ENCODE data around the gene PIRT. TPM values are rescaled to one million over a fixed set of nuclear protein-coding genes. Genes with fewer than 3 reads are reported as not detected.

The PIRT gene
- total RNA-seq, 1 donor, result not detected

DNA sequence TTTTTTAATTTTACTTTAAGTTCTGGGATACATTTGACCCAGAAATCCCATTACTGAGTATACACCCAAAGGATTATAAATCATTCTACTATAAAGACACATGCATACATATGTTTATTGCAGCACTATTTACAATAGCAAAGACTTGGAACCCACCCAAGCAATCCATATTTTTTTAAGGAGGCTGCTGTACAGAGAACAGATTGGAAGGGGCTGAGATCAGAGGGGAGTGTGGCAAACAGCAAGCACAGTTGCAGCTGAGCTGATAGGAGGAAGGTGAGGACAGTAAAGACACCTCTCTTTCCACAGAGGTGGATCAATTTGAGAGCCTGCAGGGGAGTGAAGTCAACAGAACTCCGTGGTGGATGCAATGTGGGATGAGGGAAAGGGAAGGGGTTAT, 23.8 kb downstream of the PIRT start:
- no peak for DNase-seq (ENCODE audit: insufficient read length, low spot score, missing footprints)
- Histone ChIP-seq H3K9me3 (ENCODE audit: low read depth, low read length) (no peaks in the 10 kb centered on the region), H3K4me1 (ENCODE audit: insufficient read depth, low read length) (no peaks in the 10 kb centered on the region), H2AFZ (ENCODE audit: low read length) (no peak overlapping the region), H4K20me1 (ENCODE audit: insufficient read depth, low read length) (no peaks in the 10 kb centered on the region), H3K36me3 (ENCODE audit: insufficient read depth, low read length) (no peaks in the 10 kb centered on the region), H3K4me2 (ENCODE audit: insufficient read depth, low read length) (no peak overlapping the region), H3K27ac (ENCODE audit: low read depth, low read length) (no peak overlapping the region), H3K79me2 (ENCODE audit: insufficient read depth, low read length) (no peaks in the 10 kb centered on the region), H3K4me3 (ENCODE audit: insufficient read depth, low read length) (no peak overlapping the region), H3K27me3 (ENCODE audit: insufficient read depth, low read length) (no peaks in the 10 kb centered on the region)
- TF ChIP-seq, protein P1, sequence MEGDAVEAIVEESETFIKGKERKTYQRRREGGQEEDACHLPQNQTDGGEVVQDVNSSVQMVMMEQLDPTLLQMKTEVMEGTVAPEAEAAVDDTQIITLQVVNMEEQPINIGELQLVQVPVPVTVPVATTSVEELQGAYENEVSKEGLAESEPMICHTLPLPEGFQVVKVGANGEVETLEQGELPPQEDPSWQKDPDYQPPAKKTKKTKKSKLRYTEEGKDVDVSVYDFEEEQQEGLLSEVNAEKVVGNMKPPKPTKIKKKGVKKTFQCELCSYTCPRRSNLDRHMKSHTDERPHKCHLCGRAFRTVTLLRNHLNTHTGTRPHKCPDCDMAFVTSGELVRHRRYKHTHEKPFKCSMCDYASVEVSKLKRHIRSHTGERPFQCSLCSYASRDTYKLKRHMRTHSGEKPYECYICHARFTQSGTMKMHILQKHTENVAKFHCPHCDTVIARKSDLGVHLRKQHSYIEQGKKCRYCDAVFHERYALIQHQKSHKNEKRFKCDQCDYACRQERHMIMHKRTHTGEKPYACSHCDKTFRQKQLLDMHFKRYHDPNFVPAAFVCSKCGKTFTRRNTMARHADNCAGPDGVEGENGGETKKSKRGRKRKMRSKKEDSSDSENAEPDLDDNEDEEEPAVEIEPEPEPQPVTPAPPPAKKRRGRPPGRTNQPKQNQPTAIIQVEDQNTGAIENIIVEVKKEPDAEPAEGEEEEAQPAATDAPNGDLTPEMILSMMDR (IDR thresholded peaks at IDR 0.05; ENCODE audit: extremely low read depth, low read depth, low read length), result no peak

DNA sequence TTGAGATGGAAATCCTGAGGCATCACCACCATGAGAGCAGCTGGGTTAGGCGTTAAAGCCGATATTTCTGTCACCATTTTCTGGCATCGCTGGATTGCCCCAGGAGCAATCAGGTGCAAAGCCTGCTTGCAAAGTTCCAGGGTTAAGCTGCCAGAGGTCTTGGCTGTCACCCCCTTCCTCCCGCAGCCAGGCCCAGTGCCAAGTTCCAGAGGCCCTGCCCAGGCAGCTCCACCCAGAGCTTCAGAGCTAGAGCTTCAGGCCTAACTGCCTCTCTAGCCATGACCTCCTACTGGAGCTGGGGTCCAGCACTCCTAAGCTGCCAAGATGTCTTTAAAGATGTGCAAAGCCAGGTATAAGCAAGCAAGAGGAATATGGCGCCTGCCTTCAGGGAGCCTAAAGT, 25.2 kb downstream of the PIRT start:
- H4K20me1 ChIP-seq (ENCODE audit: insufficient read depth, low read length), result no peaks in the 10 kb centered on the region
- DNase-seq (ENCODE audit: insufficient read length, low spot score, missing footprints), result no peak
- H3K36me3 ChIP-seq (ENCODE audit: insufficient read depth, low read length), result no peaks in the 10 kb centered on the region
- TF ChIP-seq, protein P1 (IDR thresholded peaks at IDR 0.05; ENCODE audit: extremely low read depth, low read depth, low read length), result no peak
- no peak overlapping the region for H3K4me3 ChIP-seq (ENCODE audit: insufficient read depth, low read length)
- H3K4me1 ChIP-seq (ENCODE audit: insufficient read depth, low read length), result no peaks in the 10 kb centered on the region
- H3K4me2 ChIP-seq (ENCODE audit: insufficient read depth, low read length), result no peak overlapping the region
- no peak overlapping the region for H2AFZ ChIP-seq (ENCODE audit: low read length)
- no peaks in the 10 kb centered on the region for H3K9me3 ChIP-seq (ENCODE audit: low read depth, low read length)
- H3K27ac ChIP-seq (ENCODE audit: low read depth, low read length), result no peak overlapping the region
- H3K27me3 ChIP-seq (ENCODE audit: insufficient read depth, low read length), result no peaks in the 10 kb centered on the region
- H3K79me2 ChIP-seq (ENCODE audit: insufficient read depth, low read length), result no peaks in the 10 kb centered on the region

DNA sequence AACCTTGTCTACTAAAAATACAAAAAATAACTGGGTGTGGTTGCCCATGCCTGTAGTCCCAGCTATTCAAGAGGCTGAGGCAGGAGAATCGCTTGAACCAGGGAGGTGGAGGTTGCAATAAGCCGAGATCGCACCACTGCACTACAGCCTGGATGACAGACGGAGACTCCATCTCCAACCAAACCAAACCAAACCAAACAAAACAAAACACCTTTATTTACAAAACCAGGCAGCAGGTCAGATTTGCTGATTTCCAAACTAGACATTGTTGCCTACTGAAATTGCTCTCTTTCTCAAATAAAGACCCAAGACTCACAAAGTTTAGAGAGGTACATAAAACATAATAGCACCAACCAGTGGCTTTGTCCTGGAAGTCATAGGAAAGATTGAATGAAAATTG, 28.3 kb downstream of the PIRT start:
- H3K4me3 ChIP-seq (ENCODE audit: insufficient read depth, low read length), result no peak overlapping the region
- no peaks in the 10 kb centered on the region for H3K4me1 ChIP-seq (ENCODE audit: insufficient read depth, low read length)
- H4K20me1 ChIP-seq (ENCODE audit: insufficient read depth, low read length), result no peaks in the 10 kb centered on the region
- no peaks in the 10 kb centered on the region for H3K9me3 ChIP-seq (ENCODE audit: low read depth, low read length)
- TF ChIP-seq, protein P1 (IDR thresholded peaks at IDR 0.05; ENCODE audit: extremely low read depth, low read depth, low read length), result no peak
- H3K79me2 ChIP-seq (ENCODE audit: insufficient read depth, low read length), result no peaks in the 10 kb centered on the region
- H2AFZ ChIP-seq (ENCODE audit: low read length), result no peak overlapping the region
- no peak for DNase-seq (ENCODE audit: insufficient read length, low spot score, missing footprints)
- H3K27me3 ChIP-seq (ENCODE audit: insufficient read depth, low read length), result no peaks in the 10 kb centered on the region
- H3K27ac ChIP-seq (ENCODE audit: low read depth, low read length), result no peak overlapping the region
- H3K36me3 ChIP-seq (ENCODE audit: insufficient read depth, low read length), result no peaks in the 10 kb centered on the region
- no peak overlapping the region for H3K4me2 ChIP-seq (ENCODE audit: insufficient read depth, low read length)

DNA sequence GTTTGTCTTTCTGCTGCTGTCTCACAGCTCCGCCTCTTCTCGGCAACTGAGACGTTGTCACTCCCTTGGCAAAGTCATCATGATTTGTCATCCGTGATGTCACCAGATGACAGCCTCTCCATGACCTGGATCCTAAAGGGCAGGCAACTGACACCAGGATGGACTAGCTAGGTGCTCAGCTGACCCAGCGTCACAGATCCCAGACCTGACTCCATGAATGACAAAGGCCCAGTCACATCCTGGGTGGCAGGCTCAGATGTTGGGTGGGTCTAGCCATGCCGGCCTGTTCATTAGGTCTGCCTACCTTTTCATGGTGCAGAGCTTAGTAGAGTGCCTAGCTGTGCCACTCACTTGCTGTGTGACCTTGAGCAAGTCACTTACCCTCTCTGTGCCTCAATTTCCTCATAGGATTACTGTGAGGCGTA, 30.2 kb downstream of the PIRT start:
- H3K79me2 ChIP-seq (ENCODE audit: insufficient read depth, low read length), result no peaks in the 10 kb centered on the region
- no peaks in the 10 kb centered on the region for H3K9me3 ChIP-seq (ENCODE audit: low read depth, low read length)
- no peak overlapping the region for H3K4me2 ChIP-seq (ENCODE audit: insufficient read depth, low read length)
- DNase-seq (ENCODE audit: insufficient read length, low spot score, missing footprints), result no peak
- no peaks in the 10 kb centered on the region for H3K36me3 ChIP-seq (ENCODE audit: insufficient read depth, low read length)
- no peak overlapping the region for H2AFZ ChIP-seq (ENCODE audit: low read length)
- no peaks in the 10 kb centered on the region for H3K27me3 ChIP-seq (ENCODE audit: insufficient read depth, low read length)
- TF ChIP-seq, protein P1 (IDR thresholded peaks at IDR 0.05; ENCODE audit: extremely low read depth, low read depth, low read length), result no peak
- no peak overlapping the region for H3K4me3 ChIP-seq (ENCODE audit: insufficient read depth, low read length)
- no peaks in the 10 kb centered on the region for H4K20me1 ChIP-seq (ENCODE audit: insufficient read depth, low read length)
- no peak overlapping the region for H3K27ac ChIP-seq (ENCODE audit: low read depth, low read length)
- H3K4me1 ChIP-seq (ENCODE audit: insufficient read depth, low read length), result no peaks in the 10 kb centered on the region

Data from osteoblast (primary cell).